LHCN-M2 (cell line): ENCODE results near the gene MADD. TPM values are rescaled to one million over a fixed set of nuclear protein-coding genes. Genes with fewer than 3 reads are reported as not detected.

Experiments
- DNase-seq: peaks from one replicate; pipeline ENCODE4 v3.0.0-alpha.2; 2012; ENCODE audit warnings: low read depth
- total RNA-seq: library from RNA; depleted of rRNA; stranded (reverse); fragments of >200 nt; gene quantifications from 2 replicates; pipeline ENCODE4 v1.2.3, GENCODE V29; 2014

Gene MADD
- total RNA-seq, 1 experiment from 2014 or later, result 23.4 TPM

GRCh38 chr11:47251751-47252150 lies 18.2 kb upstream of the MADD start:
- DNase-seq, result no peak

- no peak for DNase-seq
Measured at GRCh38 chr11:47253660-47254059, 16.3 kb upstream of the MADD start.

- no peak for DNase-seq
Measured at GRCh38 chr11:47254386-47254785, 15.5 kb upstream of the MADD start.

- DNase-seq, result no peak
Measured at GRCh38 chr11:47256374-47256773, 13.6 kb upstream of the MADD start.

- no peak for DNase-seq
Measured at GRCh38 chr11:47257177-47257516, 12.8 kb upstream of the MADD start.

GRCh38 chr11:47257517-47258316 lies 12.2 kb upstream of the MADD start, which contains the start of gene NR1H3:
Gene NR1H3 (plus strand): TSS chr11:47257996. CDS start chr11:47259217, 1,221 bp downstream.
- peak; percentile 53 for DNase-seq

- no peak for DNase-seq
Measured at GRCh38 chr11:47258317-47258902, 11.5 kb upstream of the MADD start.

- no peak for DNase-seq
Measured at GRCh38 chr11:47259232-47259977, 10.5 kb upstream of the MADD start.

- DNase-seq, result no peak
Measured at GRCh38 chr11:47260366-47260765, 9.6 kb upstream of the MADD start.

GRCh38 chr11:47261291-47261800 lies 8.6 kb upstream of the MADD start:
- DNase-seq, result no peak

- no peak for DNase-seq
Measured at GRCh38 chr11:47264119-47264518, 5.8 kb upstream of the MADD start.

- DNase-seq, result no peak
Measured at GRCh38 chr11:47264521-47264920, 5.4 kb upstream of the MADD start.

GRCh38 chr11:47267876-47268275 lies 2.1 kb upstream of the MADD start:
- DNase-seq, result no peak

GRCh38 chr11:47268448-47269001 lies 1.4 kb upstream of the MADD start:
- DNase-seq, result no peak

- peak; percentile 89 for DNase-seq
Measured at GRCh38 chr11:47269002-47269828, 718 bp upstream of the MADD start.

GRCh38 chr11:47270331-47271271 lies 668 bp downstream of the MADD start:
- DNase-seq, result peak; percentile 54

- DNase-seq, result no peak
Measured at GRCh38 chr11:47271328-47271727, 1.4 kb downstream of the MADD start.

GRCh38 chr11:47271961-47272661 lies 2.2 kb downstream of the MADD start:
- DNase-seq, result peak; percentile 64

GRCh38 chr11:47272706-47273105 lies 2.8 kb downstream of the MADD start:
- DNase-seq, result peak; percentile 67
